ENCODE data around the gene UQCRH.
"Not testable (repeated sequence)": the region's sequence is repeated elsewhere in the genome, so short reads cannot be mapped to it uniquely, and the experiment has no call there.

GRCh38 chr1:46330381-46330780 is 26.9 kb downstream of the UQCRH start:
- not testable (repeated sequence) for TF ChIP-seq CTCF (IDR thresholded peaks at IDR 0.05); ZNF232 (CRISPR knock-in tag; IDR thresholded peaks at IDR 0.05); FOXK1 (CRISPR knock-in tag; IDR thresholded peaks at IDR 0.05); ARID4B (CRISPR knock-in tag; IDR thresholded peaks at IDR 0.05; ENCODE audit: borderline replicate concordance)
